Hepatocyte (in vitro differentiated cells): Measurements from ENCODE around the gene APEX1.

ENCODE experiments used
- EZH2 ChIP-seq: fragments of 200-600 bp; sonication (generic); IDR thresholded peaks from 2 replicates; pipeline ENCODE4 v1.6.1; 2016; ENCODE audit warnings: antibody characterized with exemption, mild to moderate bottlenecking, borderline replicate concordance
- EZH2phosphoT487 ChIP-seq: fragments of 200-600 bp; sonication (generic); IDR thresholded peaks from one replicate; pipeline ENCODE4 v1.6.1; 2018; ENCODE audit warnings: antibody characterized with exemption, mild to moderate bottlenecking, low read depth, moderate library complexity; ENCODE audit not compliant: unreplicated experiment, severe bottlenecking
- TF ChIP-seq, protein P1 (sequence below): fragments of 200-600 bp; sonication (generic); IDR thresholded peaks from 2 replicates; pipeline ENCODE4 v1.5.1; 2016; ENCODE audit warnings: antibody characterized with exemption, mild to moderate bottlenecking; ENCODE audit not compliant: poor library complexity

GRCh38 chr14:20412411-20412810, 42.6 kb upstream of the APEX1 start:
- TF ChIP-seq, protein P1, sequence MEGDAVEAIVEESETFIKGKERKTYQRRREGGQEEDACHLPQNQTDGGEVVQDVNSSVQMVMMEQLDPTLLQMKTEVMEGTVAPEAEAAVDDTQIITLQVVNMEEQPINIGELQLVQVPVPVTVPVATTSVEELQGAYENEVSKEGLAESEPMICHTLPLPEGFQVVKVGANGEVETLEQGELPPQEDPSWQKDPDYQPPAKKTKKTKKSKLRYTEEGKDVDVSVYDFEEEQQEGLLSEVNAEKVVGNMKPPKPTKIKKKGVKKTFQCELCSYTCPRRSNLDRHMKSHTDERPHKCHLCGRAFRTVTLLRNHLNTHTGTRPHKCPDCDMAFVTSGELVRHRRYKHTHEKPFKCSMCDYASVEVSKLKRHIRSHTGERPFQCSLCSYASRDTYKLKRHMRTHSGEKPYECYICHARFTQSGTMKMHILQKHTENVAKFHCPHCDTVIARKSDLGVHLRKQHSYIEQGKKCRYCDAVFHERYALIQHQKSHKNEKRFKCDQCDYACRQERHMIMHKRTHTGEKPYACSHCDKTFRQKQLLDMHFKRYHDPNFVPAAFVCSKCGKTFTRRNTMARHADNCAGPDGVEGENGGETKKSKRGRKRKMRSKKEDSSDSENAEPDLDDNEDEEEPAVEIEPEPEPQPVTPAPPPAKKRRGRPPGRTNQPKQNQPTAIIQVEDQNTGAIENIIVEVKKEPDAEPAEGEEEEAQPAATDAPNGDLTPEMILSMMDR: no peak
- TF ChIP-seq EZH2phosphoT487 (no peak), EZH2 (no peak)
